RWPE2 (cell line): ENCODE data around the gene GIGYF1.
A peak's percentile ranks its signal among the peaks of the same experiment; 100 is the strongest.
"Not testable (repeated sequence)": the region's sequence is repeated elsewhere in the genome, so short reads cannot be mapped to it uniquely, and the experiment has no call there.

Experiments
- ATAC-seq: fragments of 200-7000 bp; cut with Tn5 transposase; 3 replicates; pipeline ENCODE4 v1.9.1; 2021; ENCODE audit warnings: low read depth
- DNase-seq: peaks from one replicate; pipeline ENCODE4 v3.0.0-alpha.2; 2020; ENCODE audit warnings: low spot score
- H3K27ac ChIP-seq: fragments of 450-650 bp; 2 replicates; pipeline ENCODE4 v1.5.1; 2017; ENCODE audit warnings: mild to moderate bottlenecking; ENCODE audit not compliant: poor library complexity, severe bottlenecking
- H3K27me3 ChIP-seq: fragments of 250-450 bp; sonication (Bioruptor Pico); 2 replicates; pipeline ENCODE4 v1.5.1; 2021; ENCODE audit warnings: mild to moderate bottlenecking, moderate library complexity; ENCODE audit not compliant: insufficient read depth, poor library complexity, severe bottlenecking
- H3K36me3 ChIP-seq: fragments of 250-450 bp; sonication (Bioruptor Pico); 2 replicates; pipeline ENCODE4 v1.5.1; 2020; ENCODE audit warnings: low read depth, mild to moderate bottlenecking, moderate library complexity
- H3K4me1 ChIP-seq: fragments of 250-450 bp; sonication (Bioruptor Pico); 2 replicates; pipeline ENCODE4 v1.5.1; 2021; ENCODE audit warnings: mild to moderate bottlenecking, moderate library complexity; ENCODE audit not compliant: insufficient read depth, poor library complexity, severe bottlenecking
- H3K4me3 ChIP-seq: fragments of 250-450 bp; sonication (Bioruptor Pico); 2 replicates; pipeline ENCODE4 v1.5.1; 2021; ENCODE audit warnings: mild to moderate bottlenecking, moderate library complexity; ENCODE audit not compliant: severe bottlenecking
- H3K9me3 ChIP-seq: fragments of 250-450 bp; sonication (Bioruptor Pico); 2 replicates; pipeline ENCODE4 v1.5.1; 2021; ENCODE audit warnings: mild to moderate bottlenecking, moderate library complexity; ENCODE audit not compliant: severe bottlenecking
- TF ChIP-seq, protein P1 (sequence below): fragments of 450-650 bp; IDR thresholded peaks from one replicate; pipeline ENCODE4 v1.5.1; 2017; ENCODE audit warnings: mild to moderate bottlenecking, moderate library complexity; ENCODE audit not compliant: poor library complexity, severe bottlenecking

The GIGYF1 gene

DNA sequence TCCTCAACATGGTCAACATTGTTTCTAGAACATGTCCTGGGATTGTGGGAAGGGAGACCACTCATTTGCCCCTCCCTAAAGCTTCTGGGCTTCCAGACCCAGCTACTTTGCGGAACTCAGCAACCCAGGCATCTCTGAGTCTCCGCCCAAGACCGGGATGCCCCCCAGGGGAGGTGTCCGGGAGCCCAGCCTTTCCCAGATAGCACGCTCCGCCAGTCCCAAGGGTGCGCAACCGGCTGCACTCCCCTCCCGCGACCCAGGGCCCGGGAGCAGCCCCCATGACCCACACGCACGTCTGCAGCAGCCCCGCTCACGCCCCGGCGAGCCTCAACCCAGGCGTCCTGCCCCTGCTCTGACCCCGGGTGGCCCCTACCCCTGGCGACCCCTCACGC is 26.2 kb upstream of the GIGYF1 start, which contains the start of gene EPO:
Gene EPO, plus strand, starts transcription at position 190 of the 392 bp plus-strand sequence. CDS start 513 bp downstream, outside the sequence.
- ATAC-seq (peak; percentile 36; the same call in 2 of the 3 replicates), DNase-seq (no peak)
- TF ChIP-seq, protein P1, sequence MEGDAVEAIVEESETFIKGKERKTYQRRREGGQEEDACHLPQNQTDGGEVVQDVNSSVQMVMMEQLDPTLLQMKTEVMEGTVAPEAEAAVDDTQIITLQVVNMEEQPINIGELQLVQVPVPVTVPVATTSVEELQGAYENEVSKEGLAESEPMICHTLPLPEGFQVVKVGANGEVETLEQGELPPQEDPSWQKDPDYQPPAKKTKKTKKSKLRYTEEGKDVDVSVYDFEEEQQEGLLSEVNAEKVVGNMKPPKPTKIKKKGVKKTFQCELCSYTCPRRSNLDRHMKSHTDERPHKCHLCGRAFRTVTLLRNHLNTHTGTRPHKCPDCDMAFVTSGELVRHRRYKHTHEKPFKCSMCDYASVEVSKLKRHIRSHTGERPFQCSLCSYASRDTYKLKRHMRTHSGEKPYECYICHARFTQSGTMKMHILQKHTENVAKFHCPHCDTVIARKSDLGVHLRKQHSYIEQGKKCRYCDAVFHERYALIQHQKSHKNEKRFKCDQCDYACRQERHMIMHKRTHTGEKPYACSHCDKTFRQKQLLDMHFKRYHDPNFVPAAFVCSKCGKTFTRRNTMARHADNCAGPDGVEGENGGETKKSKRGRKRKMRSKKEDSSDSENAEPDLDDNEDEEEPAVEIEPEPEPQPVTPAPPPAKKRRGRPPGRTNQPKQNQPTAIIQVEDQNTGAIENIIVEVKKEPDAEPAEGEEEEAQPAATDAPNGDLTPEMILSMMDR: peak; percentile 35
- H3K27me3 ChIP-seq: peaks cover 20% of the 10 kb centered on the region
- H3K36me3 ChIP-seq: no peaks in the 10 kb centered on the region
- peak within 1 kb of the TSS; percentile 6 for H3K4me3 ChIP-seq
- no peak within 1 kb of the TSS for H3K27ac ChIP-seq
- no peaks in the 10 kb centered on the region for H3K4me1 ChIP-seq
- no peaks in the 10 kb centered on the region for H3K9me3 ChIP-seq

GRCh38 chr7:100719523-100720278 is 25.7 kb upstream of the GIGYF1 start:
- no peak for DNase-seq
- no peak overlapping the region for H3K4me3 ChIP-seq
- TF ChIP-seq, protein P1: peak; percentile 67
- no peaks in the 10 kb centered on the region for H3K36me3 ChIP-seq
- peak; percentile 68 for ATAC-seq
- no peaks in the 10 kb centered on the region for H3K4me1 ChIP-seq
- H3K9me3 ChIP-seq: no peaks in the 10 kb centered on the region
- H3K27ac ChIP-seq: no peak overlapping the region
- H3K27me3 ChIP-seq: peaks cover 20% of the 10 kb centered on the region

DNA sequence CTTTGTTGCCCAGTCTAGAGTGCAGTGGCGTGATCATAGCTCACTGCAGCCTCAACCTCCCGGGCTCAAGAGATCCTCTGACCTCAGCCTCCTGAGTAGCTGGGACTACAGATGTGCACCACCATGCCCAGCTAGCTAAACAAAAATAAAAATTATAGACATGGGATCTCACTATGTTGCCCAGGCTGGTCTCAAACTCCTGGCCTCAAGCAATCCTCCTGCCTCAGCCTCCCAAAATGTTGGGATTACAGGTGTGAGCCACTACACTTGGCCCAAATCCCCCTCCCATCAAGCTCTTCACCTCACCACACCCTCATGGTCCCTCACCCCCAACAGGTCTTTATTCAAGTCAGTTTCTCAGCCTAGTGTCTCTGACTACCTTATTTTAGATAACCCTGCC is 23.0 kb upstream of the GIGYF1 start:
- ATAC-seq, H3K4me3 ChIP-seq, DNase-seq, H3K36me3 ChIP-seq, H3K9me3 ChIP-seq, H3K27ac ChIP-seq, H3K4me1 ChIP-seq: not testable (repeated sequence)
- peaks cover 20% of the 10 kb centered on the region for H3K27me3 ChIP-seq

GRCh38 chr7:100714725-100715124 is 20.7 kb upstream of the GIGYF1 start:
- TF ChIP-seq, protein P1: no peak
- DNase-seq (no peak), ATAC-seq (no peak)
- no peak overlapping the region for H3K4me3 ChIP-seq
- H3K36me3 ChIP-seq: no peaks in the 10 kb centered on the region
- no peaks in the 10 kb centered on the region for H3K4me1 ChIP-seq
- no peak overlapping the region for H3K27ac ChIP-seq
- peaks cover 5% of the 10 kb centered on the region for H3K27me3 ChIP-seq
- H3K9me3 ChIP-seq: no peaks in the 10 kb centered on the region

DNA sequence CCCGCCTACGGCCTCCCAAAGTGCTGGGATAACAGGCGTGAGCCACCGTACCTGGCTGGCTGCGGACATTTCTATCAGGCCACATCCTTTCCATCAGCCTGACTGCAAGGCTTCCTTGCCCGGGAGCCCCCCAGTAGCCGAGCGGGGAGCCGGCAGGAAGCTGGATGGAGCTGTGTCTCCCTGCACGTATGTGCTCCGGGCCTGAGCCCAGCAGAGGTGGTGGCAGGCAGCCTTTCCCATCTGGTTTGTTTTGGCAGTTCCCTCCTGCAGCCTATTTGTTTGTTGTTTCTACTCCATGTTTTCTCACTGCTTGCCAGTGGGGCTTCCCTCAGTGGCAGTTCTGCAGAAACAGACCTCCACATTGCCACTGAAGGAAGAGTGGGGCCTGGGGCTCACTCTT is 17.3 kb upstream of the GIGYF1 start:
- Histone ChIP-seq H3K4me3 (no peak overlapping the region), H3K27ac (no peak overlapping the region), H3K4me1 (no peaks in the 10 kb centered on the region), H3K9me3 (no peaks in the 10 kb centered on the region), H3K36me3 (peaks cover 12% of the 10 kb centered on the region), H3K27me3 (no peaks in the 10 kb centered on the region)
- DNase-seq (no peak), ATAC-seq (no peak)
- TF ChIP-seq, protein P1: no peak
